ENCODE data around the gene MACROD2. TPM values are rescaled to one million over a fixed set of nuclear protein-coding genes. Genes with fewer than 3 reads are reported as not detected.

Gene MACROD2
- total RNA-seq, 1 experiment from 2014 or later: 1.4 TPM

GRCh38 chr20:14882157-14882556, 886.8 kb downstream of the MACROD2 start:
- POLR2A ChIA-PET (ENCODE audit: low non-redundant PET): no interaction called here
- DNase-seq (ENCODE audit: low spot score): no peak
- Histone ChIP-seq H3K27me3 (replicated peaks; ENCODE audit: insufficient read depth, low read depth, low read length, poor library complexity) (no peaks in the 10 kb centered on the region), H3K36me3 (ENCODE audit: insufficient read depth, low read length, poor library complexity, severe bottlenecking) (no peaks in the 10 kb centered on the region), H3K4me1 (ENCODE audit: insufficient read depth, low read length, poor library complexity, severe bottlenecking) (no peaks in the 10 kb centered on the region), H3K9me3 (ENCODE audit: low read depth, low read length, poor library complexity, severe bottlenecking) (peaks cover 19% of the 10 kb centered on the region), H3K4me3 (ENCODE audit: low read depth, low read length, poor library complexity, severe bottlenecking) (no peak overlapping the region), H3K27ac (ENCODE audit: low read depth, low read length, poor library complexity, severe bottlenecking) (no peak overlapping the region)
- CTCF ChIA-PET: no interaction called here
- no TSS peak for BruUV-seq (replicated peaks)
- no peak for TF ChIP-seq EZH2 (IDR thresholded peaks at IDR 0.05; ENCODE audit: borderline replicate concordance, low read depth, low read length, poor library complexity, severe bottlenecking)
- no peak for TF ChIP-seq CTCF (conservative IDR thresholded peaks at IDR 0.05; ENCODE audit: low read depth, low read length)
- intact Hi-C loops (cut with micrococcal nuclease; ENCODE audit: unreplicated experiment): no loop called here

- ChIA-PET POLR2A (ENCODE audit: low non-redundant PET) (no interaction called here), CTCF (no interaction called here)
- Histone ChIP-seq H3K27ac (ENCODE audit: low read depth, low read length, poor library complexity, severe bottlenecking) (no peak overlapping the region), H3K27me3 (replicated peaks; ENCODE audit: insufficient read depth, low read depth, low read length, poor library complexity) (no peaks in the 10 kb centered on the region), H3K9me3 (ENCODE audit: low read depth, low read length, poor library complexity, severe bottlenecking) (peaks cover 15% of the 10 kb centered on the region), H3K4me3 (ENCODE audit: low read depth, low read length, poor library complexity, severe bottlenecking) (no peak overlapping the region), H3K4me1 (ENCODE audit: insufficient read depth, low read length, poor library complexity, severe bottlenecking) (no peaks in the 10 kb centered on the region), H3K36me3 (ENCODE audit: insufficient read depth, low read length, poor library complexity, severe bottlenecking) (no peaks in the 10 kb centered on the region)
- intact Hi-C loops (cut with micrococcal nuclease; ENCODE audit: unreplicated experiment): no loop called here
- DNase-seq (ENCODE audit: low spot score): no peak
- no TSS peak for BruUV-seq (replicated peaks)
- TF ChIP-seq EZH2 (IDR thresholded peaks at IDR 0.05; ENCODE audit: borderline replicate concordance, low read depth, low read length, poor library complexity, severe bottlenecking) (no peak), CTCF (conservative IDR thresholded peaks at IDR 0.05; ENCODE audit: low read depth, low read length) (no peak)
These were observed 887.5 kb downstream of the MACROD2 start for GRCh38 chr20:14882846-14883245.

GRCh38 chr20:14883324-14883723, 888.0 kb downstream of the MACROD2 start:
- CTCF ChIA-PET: no interaction called here

More at GRCh38 chr20:14883324-14883723, 888.0 kb downstream of the MACROD2 start:
- TF ChIP-seq CTCF (conservative IDR thresholded peaks at IDR 0.05; ENCODE audit: low read depth, low read length) (no peak), EZH2 (IDR thresholded peaks at IDR 0.05; ENCODE audit: borderline replicate concordance, low read depth, low read length, poor library complexity, severe bottlenecking) (no peak)
- intact Hi-C loops (cut with micrococcal nuclease; ENCODE audit: unreplicated experiment): no loop called here
- Histone ChIP-seq H3K9me3 (ENCODE audit: low read depth, low read length, poor library complexity, severe bottlenecking) (peaks cover 11% of the 10 kb centered on the region), H3K36me3 (ENCODE audit: insufficient read depth, low read length, poor library complexity, severe bottlenecking) (no peaks in the 10 kb centered on the region), H3K27ac (ENCODE audit: low read depth, low read length, poor library complexity, severe bottlenecking) (no peak overlapping the region), H3K4me1 (ENCODE audit: insufficient read depth, low read length, poor library complexity, severe bottlenecking) (no peaks in the 10 kb centered on the region), H3K27me3 (replicated peaks; ENCODE audit: insufficient read depth, low read depth, low read length, poor library complexity) (no peaks in the 10 kb centered on the region), H3K4me3 (ENCODE audit: low read depth, low read length, poor library complexity, severe bottlenecking) (no peak overlapping the region)
- no TSS peak for BruUV-seq (replicated peaks)
- POLR2A ChIA-PET (ENCODE audit: low non-redundant PET): no interaction called here
- DNase-seq (ENCODE audit: low spot score): no peak
